Vagina (tissue), 2 donors: ENCODE results near the gene MAML3.

Experiments used
- POLR2AphosphoS5 ChIP-seq, 2 donors: sonication (generic); formaldehyde crosslinking; IDR thresholded peaks; one replicate each; pipeline ENCODE4 v1.9.0; 2017; ENCODE audit warnings: antibody characterized with exemption in 2 of 2, mild to moderate bottlenecking in 2 of 2, low read depth in 1 of 2; ENCODE audit not compliant: insufficient read depth in 1 of 2
- TF ChIP-seq, protein P1 (sequence below), 3 experiments: fragments of 450-650 bp in 2 of 3; fragments of 200-600 bp in 1 of 3; sonication (generic) in 1 of 3; IDR thresholded peaks; one replicate each; pipeline ENCODE4 v1.5.1; 2017 to 2019; ENCODE audit warnings: antibody characterized with exemption in 3 of 3, mild to moderate bottlenecking in 2 of 3, moderate library complexity in 2 of 3

DNA sequence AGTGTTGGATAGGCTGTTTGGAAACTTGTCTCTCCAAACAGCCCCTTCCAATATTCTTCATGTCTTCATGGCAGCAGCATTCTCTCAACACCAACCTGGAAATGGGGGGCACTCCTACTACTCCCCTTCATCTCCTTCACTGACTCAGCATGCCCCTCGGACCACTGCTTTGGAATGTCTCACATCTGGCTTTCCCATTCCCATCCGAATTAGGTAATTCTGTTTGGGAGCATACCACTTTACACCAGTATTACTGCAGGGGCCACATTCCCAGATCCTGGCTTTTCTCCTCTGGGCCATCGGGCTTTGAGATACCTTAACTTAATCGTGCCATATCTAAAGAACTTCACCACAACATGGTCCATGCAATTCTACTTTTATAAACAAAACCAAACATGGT is 100.8 kb downstream of the MAML3 start:
- no peak for TF ChIP-seq POLR2AphosphoS5 (IDR thresholded peaks at IDR 0.05; ENCODE audit: insufficient read depth in 1 of 2, low read depth in 1 of 2)
- TF ChIP-seq, protein P1, sequence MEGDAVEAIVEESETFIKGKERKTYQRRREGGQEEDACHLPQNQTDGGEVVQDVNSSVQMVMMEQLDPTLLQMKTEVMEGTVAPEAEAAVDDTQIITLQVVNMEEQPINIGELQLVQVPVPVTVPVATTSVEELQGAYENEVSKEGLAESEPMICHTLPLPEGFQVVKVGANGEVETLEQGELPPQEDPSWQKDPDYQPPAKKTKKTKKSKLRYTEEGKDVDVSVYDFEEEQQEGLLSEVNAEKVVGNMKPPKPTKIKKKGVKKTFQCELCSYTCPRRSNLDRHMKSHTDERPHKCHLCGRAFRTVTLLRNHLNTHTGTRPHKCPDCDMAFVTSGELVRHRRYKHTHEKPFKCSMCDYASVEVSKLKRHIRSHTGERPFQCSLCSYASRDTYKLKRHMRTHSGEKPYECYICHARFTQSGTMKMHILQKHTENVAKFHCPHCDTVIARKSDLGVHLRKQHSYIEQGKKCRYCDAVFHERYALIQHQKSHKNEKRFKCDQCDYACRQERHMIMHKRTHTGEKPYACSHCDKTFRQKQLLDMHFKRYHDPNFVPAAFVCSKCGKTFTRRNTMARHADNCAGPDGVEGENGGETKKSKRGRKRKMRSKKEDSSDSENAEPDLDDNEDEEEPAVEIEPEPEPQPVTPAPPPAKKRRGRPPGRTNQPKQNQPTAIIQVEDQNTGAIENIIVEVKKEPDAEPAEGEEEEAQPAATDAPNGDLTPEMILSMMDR (IDR thresholded peaks at IDR 0.05): no peak
